ENCODE data around the gene NKD2. TPM values are rescaled to one million over a fixed set of nuclear protein-coding genes. Genes with fewer than 3 reads are reported as not detected.

The NKD2 gene
- total and polyA plus RNA-seq, 9 of the 15 experiments (the other 6 are each of a cell fraction or from before 2014, with no cell fraction given), result 0.09 to 0.64 (median 0.27) TPM; not detected in 5

DNA sequence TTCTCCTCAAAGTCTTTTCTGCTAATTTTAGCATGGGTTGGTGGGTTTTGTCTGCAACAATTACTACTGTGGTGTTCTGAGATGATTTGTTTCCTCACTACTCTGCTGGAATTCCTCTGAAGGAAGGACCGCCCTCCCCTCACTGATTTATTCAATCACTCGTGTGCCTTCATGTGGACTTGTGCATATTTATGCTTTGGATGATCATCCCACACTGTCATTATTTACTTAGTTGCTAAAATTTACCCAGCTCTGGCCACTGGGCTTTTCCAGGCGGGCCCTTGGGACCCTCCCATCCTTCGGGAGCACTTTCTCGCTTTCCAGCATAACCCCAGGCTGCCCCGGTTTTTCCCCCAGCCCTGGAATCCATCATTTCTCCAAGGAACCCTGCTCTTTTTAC, 41.7 kb upstream of the NKD2 start:
- Histone ChIP-seq H3K9me1 (ENCODE audit: control insufficient read depth, insufficient read depth, low read length) (no peaks in the 10 kb centered on the region), H3K27ac (ENCODE audit: extremely low read depth, low read depth, low read length) (no peak overlapping the region), H3K36me3 (ENCODE audit: control insufficient read depth, insufficient read depth, low read length) (no peaks in the 10 kb centered on the region), H3K4me1 (replicated peaks in 1 of 2; ENCODE audit: control insufficient read depth in 2 of 2, insufficient read depth in 2 of 2, low read length in 2 of 2) (peaks cover 18 to 32% of the 10 kb centered on the region in 2 experiments), H4K20me1 (replicated peaks; ENCODE audit: control insufficient read depth, insufficient read depth, low read length) (0 out of 2 replicates have a peak, but pooled peaks cover 2% of the 10 kb centered on the region), H3K79me2 (ENCODE audit: control insufficient read depth, insufficient read depth, low read length) (no peaks in the 10 kb centered on the region), H3K27me3 (ENCODE audit: control insufficient read depth in 2 of 2, insufficient read depth in 2 of 2, low read length in 2 of 2) (peaks cover 29 to 51% of the 10 kb centered on the region in 2 experiments; a peak in 4 of 5 replicates), H3K4me3 (no peak overlapping the region), H3K9me3 (replicated peaks; ENCODE audit: control insufficient read depth, insufficient read depth, low read depth, low read length) (no peaks in the 10 kb centered on the region), H2AFZ (ENCODE audit: low read depth, low read length) (no peak overlapping the region), H3K4me2 (ENCODE audit: insufficient read depth, low read length) (no peak overlapping the region), H3K9ac (ENCODE audit: insufficient read depth in 1 of 2, low read depth in 2 of 2, low read length in 2 of 2) (no peak overlapping the region)
- in situ Hi-C loops (cut with MboI) (no loop called here), intact Hi-C loops (cut with micrococcal nuclease) (no loop called here)
- no peak for ATAC-seq
- BruUV-seq (replicated peaks), result no TSS peak
- WGBS (ENCODE audit: insufficient coverage, low coverage, missing lambda C conversion rate), result 5% methylated on average over 6 of the region's 6 CpGs
- DNase-seq (ENCODE audit: extremely low read depth in 1 of 4, low spot score in 3 of 4), result no peak
- ChIA-PET POLR2A (no interaction called here), CTCF (ENCODE audit: low intra/inter-chr PET ratio) (no interaction called here)
- FAIRE-seq, result no peak
- TF ChIP-seq ETS2 (tag; IDR thresholded peaks at IDR 0.05; ENCODE audit: borderline replicate concordance, poor library complexity, severe bottlenecking), result no peak
- no peak for TF ChIP-seq PRDM10 (IDR thresholded peaks at IDR 0.05; ENCODE audit: partially characterized antibody)
- TF ChIP-seq KLF6 (CRISPR knock-in tag; IDR thresholded peaks at IDR 0.05; ENCODE audit: borderline replicate concordance), result no peak
- TF ChIP-seq ZNF143 (CRISPR knock-in tag; IDR thresholded peaks at IDR 0.05), result no peak
- no peak for TF ChIP-seq BMI1 (IDR thresholded peaks at IDR 0.05; ENCODE audit: low read length)
- TF ChIP-seq PHF20 (IDR thresholded peaks at IDR 0.05; ENCODE audit: partially characterized antibody), result no peak
- TF ChIP-seq TOE1 (IDR thresholded peaks at IDR 0.05; ENCODE audit: borderline replicate concordance), result no peak
- no peak for TF ChIP-seq TOE1 (CRISPR knock-in tag; IDR thresholded peaks at IDR 0.05; ENCODE audit: borderline replicate concordance, low read depth)
- TF ChIP-seq RBM34 (IDR thresholded peaks at IDR 0.05; ENCODE audit: borderline replicate concordance, insufficient read depth, low read length), result no peak
- TF ChIP-seq RFX7 (CRISPR knock-in tag; IDR thresholded peaks at IDR 0.05), result no peak
- TF ChIP-seq ARID1B (IDR thresholded peaks at IDR 0.05), result no peak
- TF ChIP-seq, protein P1, sequence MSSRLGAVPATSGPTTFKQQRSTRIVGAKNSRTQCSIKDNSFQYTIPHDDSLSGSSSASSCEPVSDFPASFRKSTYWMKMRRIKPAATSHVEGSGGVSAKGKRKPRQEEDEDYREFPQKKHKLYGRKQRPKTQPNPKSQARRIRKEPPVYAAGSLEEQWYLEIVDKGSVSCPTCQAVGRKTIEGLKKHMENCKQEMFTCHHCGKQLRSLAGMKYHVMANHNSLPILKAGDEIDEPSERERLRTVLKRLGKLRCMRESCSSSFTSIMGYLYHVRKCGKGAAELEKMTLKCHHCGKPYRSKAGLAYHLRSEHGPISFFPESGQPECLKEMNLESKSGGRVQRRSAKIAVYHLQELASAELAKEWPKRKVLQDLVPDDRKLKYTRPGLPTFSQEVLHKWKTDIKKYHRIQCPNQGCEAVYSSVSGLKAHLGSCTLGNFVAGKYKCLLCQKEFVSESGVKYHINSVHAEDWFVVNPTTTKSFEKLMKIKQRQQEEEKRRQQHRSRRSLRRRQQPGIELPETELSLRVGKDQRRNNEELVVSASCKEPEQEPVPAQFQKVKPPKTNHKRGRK (tag; IDR thresholded peaks at IDR 0.05), result no peak
- TF ChIP-seq E2F5 (CRISPR knock-in tag; IDR thresholded peaks at IDR 0.05), result no peak
- TF ChIP-seq JUN (IDR thresholded peaks at IDR 0.05; ENCODE audit: borderline replicate concordance, low read depth, low read length), result no peak
- TF ChIP-seq JUN (CRISPR knock-in tag; IDR thresholded peaks at IDR 0.05; ENCODE audit: borderline replicate concordance), result no peak
- TF ChIP-seq SREBF2 (CRISPR knock-in tag; IDR thresholded peaks at IDR 0.05), result no peak
- no peak for TF ChIP-seq HOXB6 (CRISPR knock-in tag; IDR thresholded peaks at IDR 0.05; ENCODE audit: borderline replicate concordance)
- TF ChIP-seq POLR2AphosphoS2 (IDR thresholded peaks at IDR 0.05; ENCODE audit: low read length), result no peak
- no peak for TF ChIP-seq CC2D1A (IDR thresholded peaks at IDR 0.05)

Measured in K562 (cell line).